HG03095 (cell line): ENCODE measurements around the gene WNT7B.

ENCODE experiments used
- ATAC-seq: cut with Tn5 transposase; IDR thresholded peaks from one replicate; pipeline ENCODE4 v1.9.1; 2021; ENCODE audit warnings: moderate library complexity; ENCODE audit not compliant: unreplicated experiment

WNT7B gene

DNA sequence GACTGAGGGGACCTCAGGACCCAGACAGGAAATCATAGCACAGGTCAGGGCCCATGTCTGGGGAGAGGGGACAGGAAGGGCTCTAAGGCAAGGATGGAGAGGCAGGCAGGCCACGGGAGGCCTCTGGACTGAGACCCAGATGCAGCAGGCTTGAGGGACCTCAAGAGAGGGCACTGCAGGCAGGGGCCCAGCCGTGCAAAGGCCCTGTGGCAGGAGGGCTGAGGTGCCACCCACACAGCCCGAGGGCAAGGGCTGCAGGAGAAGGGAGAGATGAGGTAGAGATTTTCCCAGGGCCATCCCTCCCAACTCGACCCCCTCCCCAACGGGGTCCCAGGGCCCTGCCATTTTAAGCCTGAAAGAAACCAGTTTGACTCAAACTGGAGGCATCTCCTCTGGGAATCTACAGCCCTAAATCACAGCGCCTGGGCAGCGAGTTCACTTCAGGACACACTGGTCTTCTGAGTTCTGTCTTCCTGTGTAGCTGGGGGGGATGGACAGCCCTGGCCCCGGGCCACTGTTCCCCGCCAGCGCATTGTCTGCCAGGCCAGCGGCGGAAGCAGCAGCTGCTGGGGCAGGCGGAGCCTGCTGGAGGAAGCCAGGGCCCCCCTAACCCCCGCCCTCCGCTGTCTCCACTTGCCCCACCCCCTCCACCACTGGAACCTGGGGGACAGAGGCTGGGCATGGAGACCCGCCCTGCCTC, 20.3 kb upstream of the WNT7B start:
- ATAC-seq: no peak

GRCh38 chr22:45996241-45997076, 19.5 kb upstream of the WNT7B start:
- no peak for ATAC-seq

GRCh38 chr22:45995405-45996101, 18.6 kb upstream of the WNT7B start:
- ATAC-seq: no peak

GRCh38 chr22:45994491-45995404, 17.8 kb upstream of the WNT7B start:
- no peak for ATAC-seq

- ATAC-seq: no peak
Observed at GRCh38 chr22:45993841-45994240, 16.9 kb upstream of the WNT7B start.

GRCh38 chr22:45993143-45993692, 16.3 kb upstream of the WNT7B start:
- ATAC-seq: no peak

- ATAC-seq: no peak
Observed at GRCh38 chr22:45992737-45993136, 15.8 kb upstream of the WNT7B start.

DNA sequence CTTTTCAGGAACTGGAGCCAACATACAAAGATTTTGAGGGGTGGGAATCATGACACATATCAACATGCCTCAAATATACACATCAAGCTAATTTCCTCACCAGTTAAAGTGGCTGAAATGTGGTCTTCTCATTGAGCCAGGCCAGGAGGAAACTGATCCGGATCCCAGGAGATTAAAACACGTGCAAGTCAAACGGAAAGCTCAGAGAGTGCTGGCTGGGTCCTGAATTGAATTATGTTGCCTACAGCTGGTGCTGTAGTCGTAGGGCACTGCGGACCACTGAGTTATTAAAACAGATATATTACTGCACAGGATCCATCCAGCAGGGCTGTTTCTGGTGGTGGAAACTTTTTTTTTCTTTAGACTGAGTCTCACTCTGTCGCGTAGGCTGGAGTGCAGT, 14.1 kb upstream of the WNT7B start:
- no peak for ATAC-seq

DNA sequence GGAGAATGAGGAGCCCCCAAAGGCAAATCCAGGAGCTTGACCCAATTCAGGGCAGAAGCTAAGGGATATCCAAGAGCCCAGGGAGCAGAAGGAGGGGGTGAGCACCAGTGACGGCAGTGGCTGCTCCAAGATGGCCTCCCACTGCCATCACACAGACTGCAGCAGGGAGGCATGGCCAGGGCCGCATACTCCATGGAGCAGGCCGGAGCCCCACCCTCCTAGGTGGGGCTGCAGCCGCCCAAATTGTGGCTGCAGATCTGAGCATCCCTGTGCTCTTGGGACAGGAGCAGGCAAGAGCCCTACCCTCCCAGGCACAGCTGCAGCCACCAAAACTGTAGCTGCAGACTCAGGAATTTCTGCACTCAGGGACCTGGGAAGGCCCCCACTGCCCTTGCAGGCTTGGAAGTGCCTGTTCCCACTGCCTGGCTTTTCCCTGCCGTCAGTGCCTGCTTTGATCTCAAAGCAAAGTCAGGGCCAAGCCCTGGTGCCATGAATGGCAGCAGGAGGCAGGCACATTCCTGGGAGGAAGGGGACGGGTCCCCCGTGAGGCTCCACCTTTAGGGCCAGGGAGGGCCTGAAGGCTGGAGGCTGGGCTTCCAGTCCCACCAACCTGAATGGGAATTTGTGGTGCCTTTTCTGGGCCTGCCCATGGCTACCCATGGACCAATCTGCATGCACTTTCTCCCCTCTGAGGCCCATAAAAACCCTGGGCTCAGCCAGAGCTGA, 10.3 kb upstream of the WNT7B start:
- no peak for ATAC-seq

DNA sequence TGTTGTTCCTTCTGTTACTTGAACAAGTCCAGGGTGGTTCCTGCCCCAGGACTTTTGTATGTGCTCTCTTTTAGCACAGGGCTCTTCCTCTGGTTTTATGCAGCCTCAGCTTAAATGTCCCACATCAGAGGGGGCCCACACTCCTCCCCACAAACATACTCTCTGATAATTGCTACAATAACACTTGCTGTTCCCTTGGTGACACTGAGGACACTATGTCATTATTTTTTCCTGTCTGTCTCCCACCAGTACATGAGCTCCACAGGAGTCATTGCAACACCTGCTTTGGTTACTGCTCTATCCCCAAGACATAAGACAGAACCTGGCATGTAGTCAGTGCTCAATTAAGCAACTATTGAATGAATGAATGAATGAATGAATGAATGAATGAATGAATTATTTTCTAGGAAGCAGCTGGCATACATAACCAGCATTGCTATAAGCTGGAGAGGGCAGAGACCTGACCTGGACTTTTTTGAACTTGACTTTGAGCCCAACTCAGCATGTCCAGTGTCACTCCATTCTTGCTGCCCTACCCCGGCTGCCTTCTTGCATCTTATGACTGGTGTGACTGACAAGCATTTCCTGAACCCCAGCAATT, 7.5 kb upstream of the WNT7B start:
- ATAC-seq: no peak

DNA sequence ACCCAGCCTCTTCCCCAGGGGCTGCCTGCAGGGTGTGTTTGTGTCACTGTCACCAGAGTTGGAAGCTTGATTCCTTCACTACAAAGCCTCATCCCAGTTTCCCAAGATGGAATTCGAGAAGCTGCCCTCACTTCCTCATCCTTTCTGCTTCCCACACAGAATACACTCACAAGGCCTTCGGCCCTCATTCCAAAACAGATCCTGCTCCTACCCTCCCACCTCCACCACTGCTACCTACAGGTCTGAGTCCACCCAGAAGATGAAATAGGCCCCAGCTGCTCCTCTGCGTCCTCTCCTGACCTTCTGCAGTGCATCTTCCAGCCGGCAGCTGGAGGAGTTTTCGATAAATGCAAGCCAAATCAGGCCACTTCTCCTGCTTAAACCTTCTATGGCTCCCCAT, 6.8 kb upstream of the WNT7B start:
- no peak for ATAC-seq

GRCh38 chr22:45980761-45981160, 3.8 kb upstream of the WNT7B start:
- ATAC-seq: no peak

DNA sequence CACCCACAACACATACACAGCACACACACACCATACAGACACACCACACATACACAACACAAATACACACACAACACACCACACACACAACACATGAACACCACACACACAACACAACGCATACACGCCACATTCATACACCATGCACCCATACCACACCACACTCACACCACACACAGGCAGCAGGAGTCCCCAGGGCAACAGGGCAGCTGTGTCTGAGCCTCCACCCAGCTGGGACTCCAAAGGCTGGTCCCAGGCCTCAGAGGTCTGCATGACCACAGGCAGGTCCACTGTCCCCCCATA, 3.3 kb upstream of the WNT7B start:
- ATAC-seq: no peak

GRCh38 chr22:45978275-45978713, 1.3 kb upstream of the WNT7B start:
- ATAC-seq: no peak

DNA sequence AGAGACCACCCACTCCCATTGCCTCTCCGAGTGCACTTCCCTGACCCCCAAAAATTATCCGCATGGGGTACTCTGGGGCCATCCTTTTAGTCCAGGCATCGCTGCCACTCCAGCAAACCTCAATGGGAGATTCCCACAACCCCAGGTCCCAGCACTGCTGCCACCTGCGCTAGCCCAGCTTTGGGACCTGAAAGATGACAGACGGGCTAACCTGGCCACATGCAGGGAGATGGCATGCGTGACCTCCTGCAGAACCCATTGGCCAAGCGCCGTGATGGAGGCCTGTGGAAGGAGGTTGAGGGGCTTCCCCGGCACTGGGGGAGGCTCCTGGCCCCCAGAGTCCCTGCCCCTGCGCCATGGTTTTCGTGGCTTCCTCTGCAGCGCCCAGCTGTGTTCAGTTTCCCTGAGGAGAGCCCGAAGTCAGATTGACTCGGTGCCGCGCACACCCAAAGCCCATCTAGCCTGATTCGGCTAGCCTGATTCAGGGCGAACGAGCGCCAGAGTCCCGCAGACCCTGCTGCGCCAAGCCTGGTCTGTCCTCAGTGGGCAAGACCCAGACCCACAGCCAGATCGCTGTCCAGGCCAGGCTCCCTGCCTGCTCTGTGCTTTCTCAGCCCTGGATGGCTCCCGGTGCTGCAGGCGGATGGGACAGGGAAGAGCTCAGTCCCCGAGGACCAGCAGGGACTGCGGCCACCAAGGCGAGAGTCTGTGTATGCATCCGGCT, 751 bp upstream of the WNT7B start:
- ATAC-seq: no peak

DNA sequence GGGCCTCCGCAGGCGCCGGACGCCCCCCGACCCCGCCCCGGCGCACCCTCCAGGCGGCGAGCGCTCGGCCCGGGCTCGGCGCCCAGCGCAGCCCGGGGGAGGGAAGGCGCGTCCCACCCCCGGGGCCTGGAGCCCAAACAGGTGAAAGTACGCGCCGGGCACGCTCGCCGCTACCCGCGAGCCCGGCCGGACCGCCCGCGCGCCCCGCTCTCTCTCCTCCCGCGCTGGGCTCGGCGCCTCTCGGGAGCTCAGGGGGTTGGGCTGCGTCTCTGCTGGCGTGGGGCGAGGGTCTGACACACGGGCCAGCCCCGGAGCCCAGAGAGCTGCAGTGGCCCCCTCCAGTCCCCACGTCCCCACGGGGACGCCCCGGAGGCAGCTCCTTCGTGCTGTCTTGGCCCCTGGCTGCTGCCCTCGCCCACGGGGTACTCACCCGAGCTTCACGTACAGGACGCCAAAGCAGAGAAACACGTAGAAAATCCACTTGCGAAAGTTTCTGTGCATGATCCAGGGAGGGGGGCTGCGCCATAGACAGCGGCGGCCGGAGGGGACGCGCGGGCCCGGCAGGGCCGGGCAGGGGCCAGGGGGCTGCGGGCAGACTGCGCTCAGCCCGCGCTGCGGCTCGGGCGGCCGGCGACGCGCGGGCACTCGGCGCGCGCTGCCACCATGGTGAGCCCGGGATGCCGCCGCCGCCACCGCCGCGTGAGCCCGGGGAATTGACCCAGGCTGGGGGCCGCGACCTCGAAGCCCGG, 534 bp downstream of the WNT7B start:
- ATAC-seq: no peak

GRCh38 chr22:45975164-45976161, 1.5 kb downstream of the WNT7B start:
- ATAC-seq: no peak
